OCI-LY1 (cell line): ENCODE data around the gene PHLDB3.

Experiments
- H2AFZ ChIP-seq: fragments of 200-600 bp; sonication (generic), shearing (Covaris generic); 2 replicates; pipeline ENCODE4 v1.6.0; 2014; ENCODE audit warnings: antibody characterized with exemption, mild to moderate bottlenecking, low read length
- H3F3A ChIP-seq: fragments of 200-600 bp; sonication (generic), shearing (Covaris generic); 2 replicates; pipeline ENCODE4 v1.6.0; 2014; ENCODE audit warnings: mild to moderate bottlenecking, antibody characterized with exemption, low read length, moderate library complexity; ENCODE audit not compliant: insufficient read depth
- H3K27ac ChIP-seq: fragments of 200-600 bp; sonication (generic); 2 replicates; pipeline ENCODE4 v1.5.1; 2014; ENCODE audit warnings: low read length, mixed run types, mild to moderate bottlenecking, low read depth; ENCODE audit not compliant: poor library complexity, severe bottlenecking
- H3K27me3 ChIP-seq: fragments of 200-600 bp; sonication (generic); 2 replicates; pipeline ENCODE4 v1.6.0; 2014; ENCODE audit warnings: antibody characterized with exemption, mild to moderate bottlenecking, low read length, moderate library complexity; ENCODE audit not compliant: insufficient read depth
- H3K36me3 ChIP-seq: fragments of 200-600 bp; sonication (generic); 2 replicates; pipeline ENCODE4 v1.6.1; 2014; ENCODE audit warnings: mild to moderate bottlenecking, antibody characterized with exemption, low read length, moderate library complexity, mixed read lengths; ENCODE audit not compliant: insufficient read depth
- H3K4me1 ChIP-seq: fragments of 200-600 bp; sonication (generic); 2 replicates; pipeline ENCODE4 v1.5.1; 2014; ENCODE audit warnings: mild to moderate bottlenecking, low read length, moderate library complexity; ENCODE audit not compliant: insufficient read depth, severe bottlenecking
- H3K4me2 ChIP-seq: fragments of 200-600 bp; sonication (generic), shearing (Covaris generic); 2 replicates; pipeline ENCODE4 v1.6.1; 2014; ENCODE audit warnings: low read length
- H3K4me3 ChIP-seq: fragments of 200-600 bp; sonication (generic); 2 replicates; pipeline ENCODE4 v1.5.1; 2014; ENCODE audit warnings: low read length, low read depth, mild to moderate bottlenecking, mixed read lengths; ENCODE audit not compliant: poor library complexity, severe bottlenecking
- H3K79me2 ChIP-seq: fragments of 200-600 bp; shearing (Covaris generic); 2 replicates; pipeline ENCODE4 v1.6.1; 2016; ENCODE audit warnings: mixed run types, low read length, mixed read lengths; ENCODE audit not compliant: insufficient read depth
- H3K9ac ChIP-seq: fragments of 200-600 bp; sonication (generic), shearing (Covaris generic); 2 replicates; pipeline ENCODE4 v1.6.1; 2014; ENCODE audit warnings: mild to moderate bottlenecking, low read length, mixed read lengths
- H3K9me2 ChIP-seq: fragments of 200-600 bp; sonication (generic), shearing (Covaris generic); 2 replicates; pipeline ENCODE4 v1.6.1; 2014; ENCODE audit warnings: low read depth, mild to moderate bottlenecking, low read length, mixed read lengths
- H3K9me3 ChIP-seq: fragments of 200-600 bp; shearing (Covaris generic); 2 replicates; pipeline ENCODE4 v1.6.1; 2014; ENCODE audit warnings: low read length, mixed read lengths
- H4K20me1 ChIP-seq: fragments of 200-600 bp; sonication (generic), shearing (Covaris generic); 2 replicates; pipeline ENCODE4 v1.6.0; 2016; ENCODE audit warnings: mild to moderate bottlenecking, low read length; ENCODE audit not compliant: insufficient read depth
- EZH2 ChIP-seq: fragments of 200-600 bp; sonication (generic), shearing (Covaris generic); IDR thresholded peaks from 2 replicates; pipeline ENCODE4 v1.8.0; 2017; ENCODE audit warnings: borderline replicate concordance, mixed run types, mild to moderate bottlenecking, antibody characterized with exemption, low read length, moderate library complexity, mixed read lengths
- TF ChIP-seq, protein P1 (sequence below): fragments of 200-600 bp; sonication (generic), shearing (Covaris generic); IDR thresholded peaks from 2 replicates; pipeline ENCODE4 v1.5.1; 2017; ENCODE audit warnings: mild to moderate bottlenecking, antibody characterized with exemption, low read length, moderate library complexity, mixed read lengths

The PHLDB3 gene

DNA sequence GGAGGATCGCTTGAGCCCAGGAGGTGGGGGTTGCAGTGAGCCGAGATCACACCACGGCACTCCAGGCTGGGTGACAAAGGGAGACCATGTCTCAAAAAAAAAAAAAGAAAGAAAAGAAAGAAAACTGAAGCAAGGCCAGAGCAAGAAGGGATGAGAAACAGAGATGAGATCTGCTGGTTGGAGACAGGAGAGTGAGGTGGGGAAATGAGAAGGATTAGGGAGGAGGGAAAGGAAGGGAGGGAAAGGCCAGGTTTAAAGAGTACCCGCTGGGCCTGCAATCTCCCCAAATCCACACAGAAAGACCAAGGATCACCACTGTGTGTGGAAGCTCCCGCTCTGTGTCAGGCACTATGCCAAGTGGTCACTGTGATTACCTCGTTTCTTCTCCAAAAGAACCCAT is 22.8 kb downstream of the PHLDB3 start:
- Histone ChIP-seq H3F3A (no peaks in the 10 kb centered on the region), H3K4me1 (no peaks in the 10 kb centered on the region), H3K79me2 (no peaks in the 10 kb centered on the region), H3K9ac (no peak overlapping the region), H3K36me3 (no peaks in the 10 kb centered on the region), H3K4me3 (no peak overlapping the region), H3K27ac (no peak overlapping the region), H3K9me2 (no peaks in the 10 kb centered on the region), H3K9me3 (no peaks in the 10 kb centered on the region), H3K27me3 (no peaks in the 10 kb centered on the region), H2AFZ (no peak overlapping the region), H3K4me2 (no peak overlapping the region), H4K20me1 (no peaks in the 10 kb centered on the region)
- TF ChIP-seq, protein P1, sequence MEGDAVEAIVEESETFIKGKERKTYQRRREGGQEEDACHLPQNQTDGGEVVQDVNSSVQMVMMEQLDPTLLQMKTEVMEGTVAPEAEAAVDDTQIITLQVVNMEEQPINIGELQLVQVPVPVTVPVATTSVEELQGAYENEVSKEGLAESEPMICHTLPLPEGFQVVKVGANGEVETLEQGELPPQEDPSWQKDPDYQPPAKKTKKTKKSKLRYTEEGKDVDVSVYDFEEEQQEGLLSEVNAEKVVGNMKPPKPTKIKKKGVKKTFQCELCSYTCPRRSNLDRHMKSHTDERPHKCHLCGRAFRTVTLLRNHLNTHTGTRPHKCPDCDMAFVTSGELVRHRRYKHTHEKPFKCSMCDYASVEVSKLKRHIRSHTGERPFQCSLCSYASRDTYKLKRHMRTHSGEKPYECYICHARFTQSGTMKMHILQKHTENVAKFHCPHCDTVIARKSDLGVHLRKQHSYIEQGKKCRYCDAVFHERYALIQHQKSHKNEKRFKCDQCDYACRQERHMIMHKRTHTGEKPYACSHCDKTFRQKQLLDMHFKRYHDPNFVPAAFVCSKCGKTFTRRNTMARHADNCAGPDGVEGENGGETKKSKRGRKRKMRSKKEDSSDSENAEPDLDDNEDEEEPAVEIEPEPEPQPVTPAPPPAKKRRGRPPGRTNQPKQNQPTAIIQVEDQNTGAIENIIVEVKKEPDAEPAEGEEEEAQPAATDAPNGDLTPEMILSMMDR, result no peak
- no peak for TF ChIP-seq EZH2

DNA sequence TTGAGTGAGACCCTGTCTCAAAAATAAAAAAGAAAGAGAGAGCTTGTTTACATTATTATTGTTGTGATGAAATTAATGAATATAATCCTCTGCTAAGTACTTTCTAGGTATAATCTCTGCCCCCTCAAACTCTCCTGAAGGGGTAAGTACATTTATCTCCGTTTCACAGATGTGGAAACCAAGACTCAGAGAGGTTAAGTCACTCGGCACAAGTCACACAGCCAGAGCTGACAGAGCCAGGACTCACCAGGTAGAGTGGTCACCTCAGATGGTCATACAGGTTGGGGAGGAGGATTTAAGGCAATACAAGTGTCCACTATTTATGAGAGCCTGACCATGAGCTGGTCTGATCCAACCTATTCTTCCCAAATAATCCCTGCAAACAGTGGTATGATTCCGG is 24.0 kb downstream of the PHLDB3 start:
- H3K9ac ChIP-seq, result no peak overlapping the region
- no peaks in the 10 kb centered on the region for H3K27me3 ChIP-seq
- H3K9me3 ChIP-seq, result no peaks in the 10 kb centered on the region
- H4K20me1 ChIP-seq, result no peaks in the 10 kb centered on the region
- H2AFZ ChIP-seq, result no peak overlapping the region
- H3K4me1 ChIP-seq, result no peaks in the 10 kb centered on the region
- TF ChIP-seq, protein P1, result no peak
- no peak for TF ChIP-seq EZH2
- no peaks in the 10 kb centered on the region for H3K79me2 ChIP-seq
- H3K9me2 ChIP-seq, result no peaks in the 10 kb centered on the region
- H3K36me3 ChIP-seq, result no peaks in the 10 kb centered on the region
- H3F3A ChIP-seq, result no peaks in the 10 kb centered on the region
- no peak overlapping the region for H3K4me2 ChIP-seq
- no peak overlapping the region for H3K4me3 ChIP-seq
- H3K27ac ChIP-seq, result no peak overlapping the region

DNA sequence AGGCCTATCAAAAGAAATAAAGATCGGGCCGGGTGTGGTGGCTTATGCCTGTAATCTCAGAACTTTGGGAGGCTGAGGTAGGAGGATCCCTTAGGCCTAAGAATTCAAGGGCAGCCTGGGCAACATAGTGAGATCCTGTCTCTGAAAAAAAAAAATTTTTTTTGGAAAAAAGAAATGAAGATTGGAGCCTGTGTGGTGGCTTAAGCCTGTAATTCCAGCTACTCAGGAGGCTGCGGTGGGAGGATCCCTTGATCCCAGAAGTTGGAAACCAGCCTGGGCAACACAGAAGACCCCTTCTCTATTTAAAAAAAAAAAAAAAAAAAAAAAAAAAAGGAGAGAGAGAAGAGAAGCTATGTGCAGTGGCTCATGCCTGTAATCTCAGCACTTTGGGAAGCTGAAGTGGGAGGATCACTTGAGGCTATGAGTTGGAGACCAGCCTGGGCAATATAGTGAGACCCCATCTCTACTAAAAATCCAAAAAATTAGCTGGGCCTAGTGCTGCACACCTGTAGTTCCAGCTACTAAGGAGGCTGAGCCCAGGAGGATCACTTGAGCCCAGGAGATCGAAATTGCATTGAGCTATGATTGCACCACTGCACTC is 24.5 kb downstream of the PHLDB3 start:
- no peaks in the 10 kb centered on the region for H3K36me3 ChIP-seq
- no peaks in the 10 kb centered on the region for H3K27me3 ChIP-seq
- H3K4me3 ChIP-seq, result no peak overlapping the region
- no peaks in the 10 kb centered on the region for H3K4me1 ChIP-seq
- H3K27ac ChIP-seq, result no peak overlapping the region
- TF ChIP-seq, protein P1, result no peak
- TF ChIP-seq EZH2, result no peak
- H3K79me2 ChIP-seq, result no peaks in the 10 kb centered on the region
- no peak overlapping the region for H2AFZ ChIP-seq
- H3K9ac ChIP-seq, result no peak overlapping the region
- H3K4me2 ChIP-seq, result no peak overlapping the region
- no peaks in the 10 kb centered on the region for H3K9me2 ChIP-seq
- H3F3A ChIP-seq, result no peaks in the 10 kb centered on the region
- H4K20me1 ChIP-seq, result no peaks in the 10 kb centered on the region
- no peaks in the 10 kb centered on the region for H3K9me3 ChIP-seq
